Measurements from ENCODE around the gene ZKSCAN1.

Gene ZKSCAN1

GRCh38 chr7:100022621-100023020, 7.2 kb downstream of the ZKSCAN1 start:
- TF ChIP-seq SPI1 (IDR thresholded peaks at IDR 0.05; ENCODE audit: borderline replicate concordance, low read depth) (no peak), GABPA (IDR thresholded peaks at IDR 0.05; ENCODE audit: low read depth) (no peak), CTCF (IDR thresholded peaks at IDR 0.05; ENCODE audit: insufficient read depth, low read length) (no peak), POLR2AphosphoS5 (IDR thresholded peaks at IDR 0.05; ENCODE audit: low read depth) (no peak)
- TF ChIP-seq, protein P1, sequence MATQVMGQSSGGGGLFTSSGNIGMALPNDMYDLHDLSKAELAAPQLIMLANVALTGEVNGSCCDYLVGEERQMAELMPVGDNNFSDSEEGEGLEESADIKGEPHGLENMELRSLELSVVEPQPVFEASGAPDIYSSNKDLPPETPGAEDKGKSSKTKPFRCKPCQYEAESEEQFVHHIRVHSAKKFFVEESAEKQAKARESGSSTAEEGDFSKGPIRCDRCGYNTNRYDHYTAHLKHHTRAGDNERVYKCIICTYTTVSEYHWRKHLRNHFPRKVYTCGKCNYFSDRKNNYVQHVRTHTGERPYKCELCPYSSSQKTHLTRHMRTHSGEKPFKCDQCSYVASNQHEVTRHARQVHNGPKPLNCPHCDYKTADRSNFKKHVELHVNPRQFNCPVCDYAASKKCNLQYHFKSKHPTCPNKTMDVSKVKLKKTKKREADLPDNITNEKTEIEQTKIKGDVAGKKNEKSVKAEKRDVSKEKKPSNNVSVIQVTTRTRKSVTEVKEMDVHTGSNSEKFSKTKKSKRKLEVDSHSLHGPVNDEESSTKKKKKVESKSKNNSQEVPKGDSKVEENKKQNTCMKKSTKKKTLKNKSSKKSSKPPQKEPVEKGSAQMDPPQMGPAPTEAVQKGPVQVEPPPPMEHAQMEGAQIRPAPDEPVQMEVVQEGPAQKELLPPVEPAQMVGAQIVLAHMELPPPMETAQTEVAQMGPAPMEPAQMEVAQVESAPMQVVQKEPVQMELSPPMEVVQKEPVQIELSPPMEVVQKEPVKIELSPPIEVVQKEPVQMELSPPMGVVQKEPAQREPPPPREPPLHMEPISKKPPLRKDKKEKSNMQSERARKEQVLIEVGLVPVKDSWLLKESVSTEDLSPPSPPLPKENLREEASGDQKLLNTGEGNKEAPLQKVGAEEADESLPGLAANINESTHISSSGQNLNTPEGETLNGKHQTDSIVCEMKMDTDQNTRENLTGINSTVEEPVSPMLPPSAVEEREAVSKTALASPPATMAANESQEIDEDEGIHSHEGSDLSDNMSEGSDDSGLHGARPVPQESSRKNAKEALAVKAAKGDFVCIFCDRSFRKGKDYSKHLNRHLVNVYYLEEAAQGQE (IDR thresholded peaks at IDR 0.05; ENCODE audit: insufficient replicate concordance, low read depth), result no peak
- Histone ChIP-seq H3K27me3 (ENCODE audit: insufficient read depth, poor library complexity, severe bottlenecking) (no peaks in the 10 kb centered on the region), H3K27ac (replicated peaks) (no peak overlapping the region), H3K4me3 (replicated peaks; ENCODE audit: insufficient read depth, low read length) (no peak overlapping the region)
- no peak for DNase-seq (ENCODE audit: low read depth in 1 of 2, low spot score in 1 of 2)

DNA sequence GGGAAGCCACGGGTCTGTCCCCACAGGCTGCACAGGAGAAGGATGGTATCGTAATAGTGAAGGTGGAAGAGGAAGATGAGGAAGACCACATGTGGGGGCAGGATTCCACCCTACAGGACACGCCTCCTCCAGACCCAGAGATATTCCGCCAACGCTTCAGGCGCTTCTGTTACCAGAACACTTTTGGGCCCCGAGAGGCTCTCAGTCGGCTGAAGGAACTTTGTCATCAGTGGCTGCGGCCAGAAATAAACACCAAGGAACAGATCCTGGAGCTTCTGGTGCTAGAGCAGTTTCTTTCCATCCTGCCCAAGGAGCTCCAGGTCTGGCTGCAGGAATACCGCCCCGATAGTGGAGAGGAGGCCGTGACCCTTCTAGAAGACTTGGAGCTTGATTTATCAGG, 8.1 kb downstream of the ZKSCAN1 start:
- DNase-seq (ENCODE audit: low read depth in 1 of 2, low spot score in 1 of 2), result no peak
- TF ChIP-seq CTCF (IDR thresholded peaks at IDR 0.05; ENCODE audit: insufficient read depth, low read length) (no peak), SPI1 (IDR thresholded peaks at IDR 0.05; ENCODE audit: borderline replicate concordance, low read depth) (no peak), POLR2AphosphoS5 (IDR thresholded peaks at IDR 0.05; ENCODE audit: low read depth) (no peak), GABPA (IDR thresholded peaks at IDR 0.05; ENCODE audit: low read depth) (no peak)
- TF ChIP-seq, protein P1 (IDR thresholded peaks at IDR 0.05; ENCODE audit: insufficient replicate concordance, low read depth), result no peak
- H3K4me3 ChIP-seq (replicated peaks; ENCODE audit: insufficient read depth, low read length), result no peak overlapping the region
- no peaks in the 10 kb centered on the region for H3K27me3 ChIP-seq (ENCODE audit: insufficient read depth, poor library complexity, severe bottlenecking)
- H3K27ac ChIP-seq (replicated peaks), result no peak overlapping the region

DNA sequence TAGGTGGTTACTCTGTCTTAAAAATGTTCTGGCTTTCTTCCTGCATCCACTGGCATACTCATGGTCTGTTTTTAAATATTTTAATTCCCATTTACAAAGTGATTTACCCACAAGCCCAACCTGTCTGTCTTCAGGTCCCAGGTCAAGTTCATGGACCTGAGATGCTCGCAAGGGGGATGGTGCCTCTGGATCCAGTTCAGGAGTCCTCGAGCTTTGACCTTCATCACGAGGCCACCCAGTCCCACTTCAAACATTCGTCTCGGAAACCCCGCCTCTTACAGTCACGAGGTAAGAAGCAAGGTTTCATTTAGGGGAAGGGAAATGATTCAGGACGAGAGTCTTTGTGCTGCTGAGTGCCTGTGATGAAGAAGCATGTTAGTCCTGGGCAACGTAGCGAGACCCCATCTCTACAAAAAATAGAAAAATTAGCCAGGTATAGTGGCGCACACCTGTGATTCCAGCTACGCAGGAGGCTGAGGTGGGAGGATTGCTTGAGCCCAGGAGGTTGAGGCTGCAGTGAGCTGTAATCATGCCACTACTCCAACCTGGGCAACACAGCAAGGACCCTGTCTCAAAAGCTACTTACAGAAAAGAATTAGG, 8.7 kb downstream of the ZKSCAN1 start:
- no peak for TF ChIP-seq GABPA (IDR thresholded peaks at IDR 0.05; ENCODE audit: low read depth)
- TF ChIP-seq, protein P1 (IDR thresholded peaks at IDR 0.05; ENCODE audit: insufficient replicate concordance, low read depth), result no peak
- no peak for TF ChIP-seq CTCF (IDR thresholded peaks at IDR 0.05; ENCODE audit: insufficient read depth, low read length)
- no peak for TF ChIP-seq SPI1 (IDR thresholded peaks at IDR 0.05; ENCODE audit: borderline replicate concordance, low read depth)
- no peak for TF ChIP-seq POLR2AphosphoS5 (IDR thresholded peaks at IDR 0.05; ENCODE audit: low read depth)
- Histone ChIP-seq H3K4me3 (replicated peaks; ENCODE audit: insufficient read depth, low read length) (no peak overlapping the region), H3K27me3 (ENCODE audit: insufficient read depth, poor library complexity, severe bottlenecking) (no peaks in the 10 kb centered on the region), H3K27ac (replicated peaks) (no peak overlapping the region)
- no peak for DNase-seq (ENCODE audit: low read depth in 1 of 2, low spot score in 1 of 2)
